HG02642 (cell line): ENCODE measurements around the gene GLYATL2.
A peak's percentile ranks its signal among the peaks of the same experiment; 100 is the strongest.

Source experiments
- ATAC-seq: cut with Tn5 transposase; IDR thresholded peaks from one replicate; pipeline ENCODE4 v1.9.1; 2021; ENCODE audit warnings: mild to moderate bottlenecking; ENCODE audit not compliant: unreplicated experiment, poor library complexity

GLYATL2 gene

DNA sequence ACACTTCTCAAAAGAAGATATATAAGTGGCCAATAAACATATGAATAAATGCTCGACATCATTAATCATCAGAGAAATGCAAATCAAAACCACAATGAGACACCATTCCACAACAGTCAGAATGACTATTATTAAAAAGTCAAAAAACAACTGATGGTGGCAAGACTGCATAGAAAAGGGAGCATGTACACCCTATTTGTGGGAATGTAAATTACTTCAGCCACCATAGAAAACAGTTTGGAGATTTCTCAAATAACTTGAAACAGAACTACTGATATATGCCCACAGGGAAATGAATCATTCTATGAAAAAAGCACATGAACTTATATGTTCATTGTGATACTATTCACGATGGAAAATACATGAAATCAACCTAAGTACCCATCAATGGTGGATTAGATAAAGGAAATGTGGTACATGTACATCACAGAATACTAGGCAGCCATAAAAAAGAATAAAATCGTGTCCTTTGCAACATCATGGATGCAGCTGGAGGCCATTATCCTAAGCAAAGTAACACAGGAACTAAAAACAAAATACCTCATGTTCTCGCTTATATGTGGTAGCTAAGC, 42.4 kb downstream of the GLYATL2 start:
- ATAC-seq: no peak

DNA sequence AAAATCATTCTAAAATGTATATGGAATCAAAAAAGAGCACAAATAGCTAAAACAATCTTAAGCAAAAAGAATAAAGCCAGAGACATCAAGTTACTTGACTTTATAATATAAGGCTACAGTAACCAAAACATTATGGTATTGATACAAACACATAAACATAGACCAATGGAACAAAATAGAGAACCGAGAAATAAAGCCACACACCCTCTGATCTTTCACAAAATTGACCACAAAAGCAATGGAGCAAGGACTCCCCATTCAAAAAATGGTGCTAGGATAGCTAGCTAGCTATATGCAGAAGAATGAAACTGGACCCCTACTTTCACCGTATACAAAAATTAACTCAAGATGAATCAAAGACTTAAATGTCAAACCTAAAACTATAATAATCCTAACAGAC, 43.2 kb downstream of the GLYATL2 start:
- no peak for ATAC-seq

GRCh38 chr11:58796333-58796732, 48.2 kb downstream of the GLYATL2 start:
- no peak for ATAC-seq

- ATAC-seq: peak; percentile 92
Measured at GRCh38 chr11:58788355-58789023, 56.0 kb downstream of the GLYATL2 start.

- peak; percentile 10 for ATAC-seq
Measured at GRCh38 chr11:58787903-58788302, 56.6 kb downstream of the GLYATL2 start.

DNA sequence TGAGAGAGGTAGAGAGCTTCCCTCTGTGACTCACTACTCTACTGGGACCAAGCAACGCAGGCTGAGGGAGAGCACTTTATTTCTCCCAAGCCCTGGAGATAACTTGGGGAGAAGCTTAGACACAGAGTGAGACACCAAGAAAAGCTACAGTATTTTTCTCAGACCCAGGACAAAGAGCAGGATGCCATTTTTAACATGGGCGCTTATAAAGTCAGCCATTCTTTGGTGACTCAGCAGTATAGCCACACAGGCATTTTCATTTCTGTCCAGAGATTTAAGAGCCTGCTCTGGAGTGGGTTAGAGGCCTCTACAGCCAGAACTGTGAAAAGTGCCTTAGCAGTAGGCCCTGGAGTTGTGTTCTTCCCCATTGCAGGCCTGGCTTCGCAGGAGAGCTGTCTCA, 57.8 kb downstream of the GLYATL2 start:
- no peak for ATAC-seq

GRCh38 chr11:58784995-58785394, 59.5 kb downstream of the GLYATL2 start:
- no peak for ATAC-seq
